ENCODE measurements around the gene SLC1A5. TPM values are rescaled to one million over a fixed set of nuclear protein-coding genes. Genes with fewer than 3 reads are reported as not detected.
"Not testable (repeated sequence)": the region's sequence is repeated elsewhere in the genome, so short reads cannot be mapped to it uniquely, and the experiment has no call there.

SLC1A5 gene
- total RNA-seq, 1 experiment from 2014 or later, result 284 TPM

GRCh38 chr19:46823049-46823448 is 34.7 kb upstream of the SLC1A5 start:
- ATAC-seq (no peak), DNase-seq (ENCODE audit: low read depth, low spot score) (no peak)
- intact Hi-C loops (cut with micrococcal nuclease), result no loop called here
- no peak overlapping the region for H3K9ac ChIP-seq (ENCODE audit: low read length)
- H2AFZ ChIP-seq (ENCODE audit: low read depth, low read length, poor library complexity, severe bottlenecking), result no peak overlapping the region
- BruUV-seq (replicated peaks), result no TSS peak
- H3K4me2 ChIP-seq (ENCODE audit: low read length), result no peak overlapping the region
- TF ChIP-seq, protein P1, sequence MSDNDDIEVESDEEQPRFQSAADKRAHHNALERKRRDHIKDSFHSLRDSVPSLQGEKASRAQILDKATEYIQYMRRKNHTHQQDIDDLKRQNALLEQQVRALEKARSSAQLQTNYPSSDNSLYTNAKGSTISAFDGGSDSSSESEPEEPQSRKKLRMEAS (IDR thresholded peaks at IDR 0.05), result no peak
- TF ChIP-seq EZH2phosphoT487 (IDR thresholded peaks at IDR 0.05; ENCODE audit: borderline replicate concordance), result no peak
- no peak for TF ChIP-seq TCF7L2 (IDR thresholded peaks at IDR 0.05; ENCODE audit: borderline replicate concordance, extremely low read depth, insufficient read depth, insufficient read length)
- TF ChIP-seq FOSL1 (IDR thresholded peaks at IDR 0.05; ENCODE audit: low read depth), result no peak
- TF ChIP-seq EGR1 (IDR thresholded peaks at IDR 0.05; ENCODE audit: low read depth), result no peak
- TF ChIP-seq, protein P2, sequence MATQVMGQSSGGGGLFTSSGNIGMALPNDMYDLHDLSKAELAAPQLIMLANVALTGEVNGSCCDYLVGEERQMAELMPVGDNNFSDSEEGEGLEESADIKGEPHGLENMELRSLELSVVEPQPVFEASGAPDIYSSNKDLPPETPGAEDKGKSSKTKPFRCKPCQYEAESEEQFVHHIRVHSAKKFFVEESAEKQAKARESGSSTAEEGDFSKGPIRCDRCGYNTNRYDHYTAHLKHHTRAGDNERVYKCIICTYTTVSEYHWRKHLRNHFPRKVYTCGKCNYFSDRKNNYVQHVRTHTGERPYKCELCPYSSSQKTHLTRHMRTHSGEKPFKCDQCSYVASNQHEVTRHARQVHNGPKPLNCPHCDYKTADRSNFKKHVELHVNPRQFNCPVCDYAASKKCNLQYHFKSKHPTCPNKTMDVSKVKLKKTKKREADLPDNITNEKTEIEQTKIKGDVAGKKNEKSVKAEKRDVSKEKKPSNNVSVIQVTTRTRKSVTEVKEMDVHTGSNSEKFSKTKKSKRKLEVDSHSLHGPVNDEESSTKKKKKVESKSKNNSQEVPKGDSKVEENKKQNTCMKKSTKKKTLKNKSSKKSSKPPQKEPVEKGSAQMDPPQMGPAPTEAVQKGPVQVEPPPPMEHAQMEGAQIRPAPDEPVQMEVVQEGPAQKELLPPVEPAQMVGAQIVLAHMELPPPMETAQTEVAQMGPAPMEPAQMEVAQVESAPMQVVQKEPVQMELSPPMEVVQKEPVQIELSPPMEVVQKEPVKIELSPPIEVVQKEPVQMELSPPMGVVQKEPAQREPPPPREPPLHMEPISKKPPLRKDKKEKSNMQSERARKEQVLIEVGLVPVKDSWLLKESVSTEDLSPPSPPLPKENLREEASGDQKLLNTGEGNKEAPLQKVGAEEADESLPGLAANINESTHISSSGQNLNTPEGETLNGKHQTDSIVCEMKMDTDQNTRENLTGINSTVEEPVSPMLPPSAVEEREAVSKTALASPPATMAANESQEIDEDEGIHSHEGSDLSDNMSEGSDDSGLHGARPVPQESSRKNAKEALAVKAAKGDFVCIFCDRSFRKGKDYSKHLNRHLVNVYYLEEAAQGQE (IDR thresholded peaks at IDR 0.05; ENCODE audit: low read depth), result no peak
- no peak for TF ChIP-seq POLR2AphosphoS5 (IDR thresholded peaks at IDR 0.05; ENCODE audit: low read depth, low read length)
- TF ChIP-seq SRF (IDR thresholded peaks at IDR 0.05; ENCODE audit: low read depth), result no peak
- no peak for TF ChIP-seq POLR2A (IDR thresholded peaks at IDR 0.05; ENCODE audit: borderline replicate concordance, extremely low read depth, insufficient read depth, insufficient read length)
- TF ChIP-seq SP1 (IDR thresholded peaks at IDR 0.05; ENCODE audit: low read depth), result no peak
- TF ChIP-seq CBX3 (IDR thresholded peaks at IDR 0.05; ENCODE audit: low read depth), result no peak
- no peak for TF ChIP-seq CTCF (IDR thresholded peaks at IDR 0.05 in 2 of 3, conservative IDR thresholded peaks at IDR 0.05 in 1 of 3; ENCODE audit: borderline replicate concordance in 1 of 3, insufficient read depth in 1 of 3, low read depth in 2 of 3, low read length in 2 of 3)
- TF ChIP-seq ZNF274 (IDR thresholded peaks at IDR 0.05; ENCODE audit: low read depth, low read length), result no peak
- TF ChIP-seq ELF1 (IDR thresholded peaks at IDR 0.05; ENCODE audit: borderline replicate concordance, low read depth), result no peak
- no peak for TF ChIP-seq ZFX (IDR thresholded peaks at IDR 0.05)
- TF ChIP-seq SIN3A (IDR thresholded peaks at IDR 0.05; ENCODE audit: low read depth), result no peak
- no peak for TF ChIP-seq YY1 (IDR thresholded peaks at IDR 0.05; ENCODE audit: extremely low read depth, insufficient replicate concordance, low read depth, low read length)
- no peak for TF ChIP-seq CEBPB (IDR thresholded peaks at IDR 0.05; ENCODE audit: low read depth)
- ChIA-PET CTCF (no interaction called here), POLR2A (interaction anchor here (0.7 kb wide), 1 partner anchor 85 kb away, joined by 3 read pairs; no protein-coding TSS in a partner anchor), RAD21 (ENCODE audit: low non-redundant PET in 1 of 2, low total read pairs in 2 of 2, uncharacterized antibody in 2 of 2, unreplicated experiment in 2 of 2) (interaction anchor here in 1 of 2 experiments (0.7 kb wide), 1 partner anchor 1004 kb away, joined by 3 read pairs; no protein-coding TSS in a partner anchor)
- peaks cover 22 to 27% of the 10 kb centered on the region in 2 experiments for H3K4me1 ChIP-seq (ENCODE audit: control insufficient read depth in 1 of 2, insufficient read depth in 2 of 2, low read length in 2 of 2)
- no peaks in the 10 kb centered on the region for H3K79me2 ChIP-seq (ENCODE audit: insufficient read depth, low read length)
- no peaks in the 10 kb centered on the region for H3K36me3 ChIP-seq (ENCODE audit: control insufficient read depth in 1 of 2, insufficient read depth in 2 of 2, low read length in 2 of 2)
- H3K27ac ChIP-seq (ENCODE audit: low read depth, low read length), result no peak overlapping the region
- no peaks in the 10 kb centered on the region for H3K27me3 ChIP-seq (ENCODE audit: insufficient read depth, low read length)
- no peaks in the 10 kb centered on the region for H4K20me1 ChIP-seq (ENCODE audit: insufficient read depth)
- H3K4me3 ChIP-seq (replicated peaks in 1 of 2; ENCODE audit: low read depth in 1 of 2, low read length in 2 of 2), result no peak overlapping the region
- H3K9me2 ChIP-seq (ENCODE audit: insufficient read depth), result no peaks in the 10 kb centered on the region
- H3K9me3 ChIP-seq (ENCODE audit: control insufficient read depth in 1 of 2, insufficient read depth in 1 of 2, low read depth in 1 of 2, low read length in 2 of 2), result no peaks in the 10 kb centered on the region

DNA sequence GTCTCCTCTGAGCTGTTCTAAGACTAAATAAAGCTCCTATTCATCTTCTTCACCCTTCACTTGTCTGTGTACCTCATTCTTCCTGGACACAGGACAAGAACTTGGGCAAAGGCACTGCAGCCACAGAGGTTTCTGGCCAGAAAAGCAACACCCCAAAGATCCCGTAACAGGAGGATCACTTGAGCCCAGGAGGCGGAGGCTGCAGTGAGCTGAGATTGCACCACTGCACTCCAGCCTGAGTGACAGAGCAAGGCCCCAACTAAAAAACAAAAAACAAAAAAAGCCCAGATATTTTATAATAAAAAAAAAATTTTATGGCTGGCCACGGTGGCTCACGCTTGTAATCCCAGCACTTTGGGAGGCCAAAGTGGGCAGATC is 34.0 kb upstream of the SLC1A5 start:
- H3K4me3 ChIP-seq (replicated peaks in 1 of 2; ENCODE audit: low read depth in 1 of 2, low read length in 2 of 2); H3K27me3 ChIP-seq (ENCODE audit: insufficient read depth, low read length); intact Hi-C loops (cut with micrococcal nuclease); RAD21 ChIA-PET (ENCODE audit: low non-redundant PET in 1 of 2, low total read pairs in 2 of 2, uncharacterized antibody in 2 of 2, unreplicated experiment in 2 of 2); H3K79me2 ChIP-seq (ENCODE audit: insufficient read depth, low read length); H3K36me3 ChIP-seq (ENCODE audit: control insufficient read depth in 1 of 2, insufficient read depth in 2 of 2, low read length in 2 of 2); H3K27ac ChIP-seq (ENCODE audit: low read depth, low read length); DNase-seq (ENCODE audit: low read depth, low spot score); CTCF ChIA-PET; H3K9ac ChIP-seq (ENCODE audit: low read length); H2AFZ ChIP-seq (ENCODE audit: low read depth, low read length, poor library complexity, severe bottlenecking); BruUV-seq (replicated peaks); H3K4me2 ChIP-seq (ENCODE audit: low read length); H3K9me2 ChIP-seq (ENCODE audit: insufficient read depth); H3K9me3 ChIP-seq (ENCODE audit: control insufficient read depth in 1 of 2, insufficient read depth in 1 of 2, low read depth in 1 of 2, low read length in 2 of 2); H4K20me1 ChIP-seq (ENCODE audit: insufficient read depth); ATAC-seq: not testable (repeated sequence)
- peaks cover 22 to 27% of the 10 kb centered on the region in 2 experiments for H3K4me1 ChIP-seq (ENCODE audit: control insufficient read depth in 1 of 2, insufficient read depth in 2 of 2, low read length in 2 of 2)
- POLR2A ChIA-PET, result interaction anchor here (0.7 kb wide), 1 partner anchor 85 kb away, joined by 3 read pairs; no protein-coding TSS in a partner anchor

Measured in HCT116 (cell line).